GM12878 (cell line): ENCODE measurements around the gene HINT3. TPM values are rescaled to one million over a fixed set of nuclear protein-coding genes. Genes with fewer than 3 reads are reported as not detected.
A peak's percentile ranks its signal among the peaks of the same experiment; 100 is the strongest.

ENCODE experiments used
- ATAC-seq: fragments of 200-7000 bp; cut with Tn5 transposase; 3 replicates; pipeline ENCODE4 v1.9.1; 2020; ENCODE audit warnings: mild to moderate bottlenecking, moderate library complexity
- BruUV-seq: library from RNA; stranded (reverse); fragments of 400-500 nt; replicated peaks from 2 replicates; lab custom pipeline; 2021; lab: Mats Ljungman, UMichigan
- CTCF ChIA-PET: fragments of 300-600 bp; sonication (Branson Sonifier 250); formaldehyde crosslinking; extraction: SDS; loops from one replicate; lab custom pipeline; 2021; ENCODE audit warnings: inconsistent platforms; lab: Yijun Ruan, JAX
- POLR2A ChIA-PET: fragments of 350-600 bp; formaldehyde crosslinking; extraction: SDS; loops from one replicate; lab custom pipeline; 2021; ENCODE audit warnings: inconsistent platforms; lab: Charles Lee
- RAD21 ChIA-PET: fragments of 300-600 bp; sonication (Branson Sonifier 250); formaldehyde crosslinking; loops from one replicate; lab custom pipeline; 2023; ENCODE audit warnings: antibody characterized with exemption; ENCODE audit not compliant: unreplicated experiment; lab: Charles Lee
- SMC1A ChIA-PET: fragments of 300-600 bp; sonication (Branson Sonifier 250); formaldehyde crosslinking; loops from one replicate; lab custom pipeline; 2023; ENCODE audit not compliant: unreplicated experiment, uncharacterized antibody; lab: Charles Lee
- DNase-seq: peaks from one replicate; pipeline ENCODE4 v3.0.0-alpha.2; 2011; ENCODE audit warnings: low read depth, low spot score
- FAIRE-seq: peaks from 3 replicates; lab custom pipeline; 2011; peaks lifted over from hg19 to GRCh38; lab: Jason Lieb, UNC
- H2AFZ ChIP-seq: 2 replicates; pipeline ENCODE4 v1.6.0; 2011; ENCODE audit warnings: low read depth, low read length, control low read depth; ENCODE audit not compliant: control insufficient read depth
- H3K27ac ChIP-seq: 2 replicates; pipeline ENCODE4 v1.5.1; 2011; ENCODE audit warnings: control low read depth; ENCODE audit not compliant: control insufficient read depth, insufficient read depth
- H3K27me3 ChIP-seq, 2 experiments: replicated peaks in 1 of 2; 2 replicates each; pipeline versions ENCODE4 v1.6.0 to v1.6.1; 2011; ENCODE audit warnings: low read length in 1 of 2; ENCODE audit not compliant: control insufficient read depth in 2 of 2, insufficient read depth in 2 of 2
- H3K36me3 ChIP-seq, 2 experiments: 2 replicates each; pipeline ENCODE4 v1.5.1; 2011; ENCODE audit warnings: low read length in 1 of 2; ENCODE audit not compliant: control insufficient read depth in 2 of 2, insufficient read depth in 2 of 2
- H3K4me1 ChIP-seq: 2 replicates; pipeline ENCODE4 v1.6.1; 2011; ENCODE audit warnings: mild to moderate bottlenecking, low read length, moderate library complexity, mixed read lengths; ENCODE audit not compliant: control insufficient read depth, insufficient read depth
- H3K4me2 ChIP-seq: 2 replicates; pipeline ENCODE4 v1.6.0; 2011; ENCODE audit warnings: control low read depth; ENCODE audit not compliant: control insufficient read depth, insufficient read depth
- H3K4me3 ChIP-seq: fragments of 200-600 bp; sonication (generic); 2 replicates; pipeline ENCODE4 v1.5.1; 2016
- H3K79me2 ChIP-seq: 2 replicates; pipeline ENCODE4 v1.6.0; 2011; ENCODE audit warnings: low read length; ENCODE audit not compliant: control insufficient read depth, insufficient read depth
- H3K9ac ChIP-seq: 2 replicates; pipeline ENCODE4 v1.8.0; 2011; ENCODE audit warnings: low read length, control low read depth, mixed read lengths; ENCODE audit not compliant: control insufficient read depth, insufficient read depth
- H3K9me3 ChIP-seq: replicated peaks from 3 replicates; pipeline ENCODE4 v1.5.1; 2011; ENCODE audit warnings: mild to moderate bottlenecking, low read length; ENCODE audit not compliant: control insufficient read depth, insufficient read depth
- H4K20me1 ChIP-seq: 2 replicates; pipeline ENCODE4 v1.6.0; 2011; ENCODE audit not compliant: control insufficient read depth, insufficient read depth
- BMI1 ChIP-seq: fragments of 450-650 bp; IDR thresholded peaks from 2 replicates; pipeline ENCODE4 v1.6.1; 2016; ENCODE audit warnings: mild to moderate bottlenecking, moderate library complexity, borderline replicate concordance
- BRCA1 ChIP-seq: IDR thresholded peaks from 2 replicates; pipeline ENCODE4 v1.6.1; 2011; ENCODE audit warnings: low read depth, low read length, improper control_type of control experiment
- CUX1 ChIP-seq: IDR thresholded peaks from 2 replicates; pipeline ENCODE4 v1.6.1; 2012; ENCODE audit warnings: improper control_type of control experiment, low read depth, low read length; ENCODE audit not compliant: insufficient replicate concordance
- EZH2 ChIP-seq: IDR thresholded peaks from 2 replicates; pipeline ENCODE4 v1.6.1; 2012; ENCODE audit warnings: low read depth, mild to moderate bottlenecking, control low read depth, inconsistent platforms, low read length, borderline replicate concordance; ENCODE audit not compliant: control insufficient read depth
- HCFC1 ChIP-seq: fragments of 150-350 bp; IDR thresholded peaks from 2 replicates; pipeline ENCODE4 v1.6.1; 2014; ENCODE audit warnings: low read length
- PAX8 ChIP-seq: fragments of 450-650 bp; IDR thresholded peaks from 2 replicates; pipeline ENCODE4 v1.6.1; 2017; ENCODE audit warnings: mild to moderate bottlenecking, moderate library complexity
- SPI1 ChIP-seq: IDR thresholded peaks from 2 replicates; pipeline ENCODE4 v1.6.1; 2011; ENCODE audit warnings: low read depth, mild to moderate bottlenecking, low read length, moderate library complexity, borderline replicate concordance; ENCODE audit not compliant: insufficient read depth
- TCF12 ChIP-seq: IDR thresholded peaks from 2 replicates; pipeline ENCODE4 v1.6.1; 2011; ENCODE audit warnings: low read depth, mild to moderate bottlenecking, low read length
- YY1 ChIP-seq: IDR thresholded peaks from 2 replicates; pipeline ENCODE4 v1.6.1; 2011; ENCODE audit warnings: low read depth, mild to moderate bottlenecking, low read length
- WGBS: methylation state at CpG from one replicate; pipeline ENCODE4 v1.1.6; 2016; ENCODE audit warnings: low lambda C conversion rate; ENCODE audit not compliant: insufficient replicate concordance, insufficient coverage; ENCODE audit errors: missing lambda C conversion rate; 5-methylcytosine and 5-hydroxymethylcytosine counted together
- in situ Hi-C: fragments of 300-500 bp; cut with MboI; formaldehyde crosslinking; loops from 9 replicates; pipeline ENCODE4 v1.14.3; 2018; ENCODE audit warnings: mixed read lengths
- intact Hi-C: fragments of 100-400 bp; cut with micrococcal nuclease; formaldehyde crosslinking; loops from one replicate; pipeline ENCODE4 v1.14.2; 2022; ENCODE audit not compliant: unreplicated experiment
- polyA plus RNA-seq, 11 experiments: library from polyadenylated mRNA; depleted of rRNA in 4 of 11; unstranded in 6 of 11; stranded (reverse) in 5 of 11; fragments of >200 nt; fragmentation: Nextera tagmentation in 4 of 11; fragmentation: Illumina TruSeq in 1 of 11; extraction: Ambion mirVana in 4 of 11; extraction: Trizol in 1 of 11; gene quantifications; 1 replicate in 1 of 11; 2 replicates in 10 of 11; pipeline versions ENCODE4 v1.2.1 to v1.2.3, GENCODE V29; 2011 to 2016; ENCODE audit warnings: inconsistent platforms in 2 of 11, missing spikeins in 2 of 11, low read depth in 1 of 11
- total RNA-seq, 4 experiments: library from RNA; depleted of rRNA in 3 of 4; stranded (reverse); fragments of >200 nt in 3 of 4; fragmentation: Illumina TruSeq in 1 of 4; extraction: Trizol in 1 of 4; gene quantifications; 2 replicates each; pipeline versions ENCODE4 v1.2.1 to v1.2.3, GENCODE V29; 2013 to 2021
- TF ChIP-seq, protein P1 (sequence below): IDR thresholded peaks from 2 replicates; pipeline ENCODE4 v1.6.1; 2012; ENCODE audit warnings: low read length, inconsistent platforms
- TF ChIP-seq, protein P2 (sequence below): fragments of 450-650 bp; formaldehyde crosslinking; IDR thresholded peaks from 2 replicates; pipeline ENCODE4 v1.4.0; 2022; ENCODE audit warnings: mild to moderate bottlenecking, moderate library complexity

The HINT3 gene
- total and polyA plus RNA-seq, 10 of the 15 experiments (the other 5 are each of a cell fraction or from before 2014, with no cell fraction given) = 0.72 to 9.1 (median 5.4) TPM

- BruUV-seq = no TSS peak
- intact Hi-C loops (loop anchor here (5.0 kb wide), 2 partner anchors 189 to 204 kb away; no protein-coding TSS in a partner anchor), in situ Hi-C loops (no loop called here)
- H3K79me2 ChIP-seq = peaks cover 60% of the 10 kb centered on the region
- DNase-seq (peak; percentile 69), ATAC-seq (peak; percentile 94), FAIRE-seq (peak; percentile 78)
- H3K9ac ChIP-seq = peak within 1 kb of the TSS; percentile 99
- H3K4me3 ChIP-seq = peak within 1 kb of the TSS; percentile 85
- H2AFZ ChIP-seq = peak within 1 kb of the TSS; percentile 97
- peaks cover 5% of the 10 kb centered on the region; the same call in 1 of the 2 replicates for H3K4me1 ChIP-seq
- H3K27me3 ChIP-seq = no peaks in the 10 kb centered on the region
- ChIA-PET SMC1A (interaction anchor here (0.8 to 3.6 kb wide), 14 partner anchors 8 to 233 kb away, joined by 3 to 26 read pairs (median 6); partner anchors contain the start of genes HINT3 and NCOA7), CTCF (interaction anchor here (0.8 to 4.0 kb wide), 17 partner anchors 9 to 673 kb away, joined by 3 to 44 read pairs (median 6); partner anchors contain the start of genes HINT3 and NCOA7), POLR2A (interaction anchor here (1.0 to 2.4 kb wide), 12 partner anchors 9 to 641 kb away, joined by 3 to 10 read pairs (median 6); partner anchors contain the start of genes HINT3 and NCOA7), RAD21 (interaction anchor here (0.5 to 3.6 kb wide), 14 partner anchors 9 to 646 kb away, joined by 3 to 21 read pairs (median 6); partner anchors contain the start of genes HINT3 and NCOA7)
- H4K20me1 ChIP-seq = no peaks in the 10 kb centered on the region
- H3K9me3 ChIP-seq = no peaks in the 10 kb centered on the region
- peak within 1 kb of the TSS; percentile 88 for H3K4me2 ChIP-seq
- peak within 1 kb of the TSS; percentile 95 for H3K27ac ChIP-seq
- H3K36me3 ChIP-seq = no peaks in the 10 kb centered on the region
- WGBS = under 1% methylated on average over 52 of the region's 52 CpGs
- TF ChIP-seq EZH2 = no peak
- TF ChIP-seq PAX8 = no peak
- 0 out of 2 replicates have a peak, but pooled peaks have one; percentile 4 for TF ChIP-seq TCF12
- TF ChIP-seq YY1 = peak; percentile 98
- TF ChIP-seq HCFC1 = peak; percentile 52; the same call in 1 of the 2 replicates
- no peak for TF ChIP-seq CUX1
- TF ChIP-seq, protein P1, sequence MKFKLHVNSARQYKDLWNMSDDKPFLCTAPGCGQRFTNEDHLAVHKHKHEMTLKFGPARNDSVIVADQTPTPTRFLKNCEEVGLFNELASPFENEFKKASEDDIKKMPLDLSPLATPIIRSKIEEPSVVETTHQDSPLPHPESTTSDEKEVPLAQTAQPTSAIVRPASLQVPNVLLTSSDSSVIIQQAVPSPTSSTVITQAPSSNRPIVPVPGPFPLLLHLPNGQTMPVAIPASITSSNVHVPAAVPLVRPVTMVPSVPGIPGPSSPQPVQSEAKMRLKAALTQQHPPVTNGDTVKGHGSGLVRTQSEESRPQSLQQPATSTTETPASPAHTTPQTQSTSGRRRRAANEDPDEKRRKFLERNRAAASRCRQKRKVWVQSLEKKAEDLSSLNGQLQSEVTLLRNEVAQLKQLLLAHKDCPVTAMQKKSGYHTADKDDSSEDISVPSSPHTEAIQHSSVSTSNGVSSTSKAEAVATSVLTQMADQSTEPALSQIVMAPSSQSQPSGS = no peak; the same call in 1 of the 2 replicates
- no peak for TF ChIP-seq BRCA1
- TF ChIP-seq SPI1 = no peak
- TF ChIP-seq, protein P2, sequence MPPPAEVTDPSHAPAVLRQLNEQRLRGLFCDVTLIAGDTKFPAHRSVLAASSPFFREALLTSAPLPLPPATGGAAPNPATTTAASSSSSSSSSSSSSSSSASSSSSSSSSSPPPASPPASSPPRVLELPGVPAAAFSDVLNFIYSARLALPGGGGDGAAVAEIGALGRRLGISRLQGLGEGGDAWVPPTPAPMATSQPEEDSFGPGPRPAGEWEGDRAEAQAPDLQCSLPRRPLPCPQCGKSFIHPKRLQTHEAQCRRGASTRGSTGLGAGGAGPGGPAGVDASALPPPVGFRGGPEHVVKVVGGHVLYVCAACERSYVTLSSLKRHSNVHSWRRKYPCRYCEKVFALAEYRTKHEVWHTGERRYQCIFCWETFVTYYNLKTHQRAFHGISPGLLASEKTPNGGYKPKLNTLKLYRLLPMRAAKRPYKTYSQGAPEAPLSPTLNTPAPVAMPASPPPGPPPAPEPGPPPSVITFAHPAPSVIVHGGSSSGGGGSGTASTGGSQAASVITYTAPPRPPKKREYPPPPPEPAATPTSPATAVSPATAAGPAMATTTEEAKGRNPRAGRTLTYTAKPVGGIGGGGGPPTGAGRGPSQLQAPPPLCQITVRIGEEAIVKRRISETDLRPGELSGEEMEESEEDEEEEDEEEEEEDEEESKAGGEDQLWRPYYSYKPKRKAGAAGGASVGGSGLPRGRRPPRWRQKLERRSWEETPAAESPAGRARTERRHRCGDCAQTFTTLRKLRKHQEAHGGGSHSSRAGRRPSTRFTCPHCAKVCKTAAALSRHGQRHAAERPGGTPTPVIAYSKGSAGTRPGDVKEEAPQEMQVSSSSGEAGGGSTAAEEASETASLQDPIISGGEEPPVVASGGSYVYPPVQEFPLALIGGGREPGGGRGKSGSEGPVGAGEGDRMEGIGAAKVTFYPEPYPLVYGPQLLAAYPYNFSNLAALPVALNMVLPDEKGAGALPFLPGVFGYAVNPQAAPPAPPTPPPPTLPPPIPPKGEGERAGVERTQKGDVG (CRISPR knock-in tag) = no peak
- no peak for TF ChIP-seq BMI1
Observed at GRCh38 chr6:125986301-125987025, 29.9 kb downstream of the HINT3 start, which contains the start of gene TRMT11. TSS of gene TRMT11 (plus strand) at chr6:125986540. CDS start at chr6:125986551, 11 bp downstream.
